Cardiac fibroblast (primary cell): Measurements from ENCODE around the gene OSGIN1.
A peak's percentile ranks its signal among the peaks of the same experiment; 100 is the strongest.
"Not testable (repeated sequence)": the region's sequence is repeated elsewhere in the genome, so short reads cannot be mapped to it uniquely, and the experiment has no call there.

Experiments used
- DNase-seq, 2 donors: peaks; one replicate each; pipeline versions ENCODE4 v3.0.0 to v3.0.0-alpha.2; 2010; ENCODE audit warnings: low read depth in 2 of 2
- H3K4me3 ChIP-seq, 2 donors: replicated peaks in 1 of 2; 1 replicate in 1 of 2; 2 replicates in 1 of 2; pipeline ENCODE4 v1.5.1; 2011; ENCODE audit warnings: low read depth in 2 of 2, low read length in 2 of 2, mild to moderate bottlenecking in 2 of 2, moderate library complexity in 1 of 2
- TF ChIP-seq, protein P1 (sequence below): IDR thresholded peaks from one replicate; pipeline ENCODE4 v1.5.1; 2011; ENCODE audit warnings: low read depth, mild to moderate bottlenecking, low read length, inconsistent platforms

The OSGIN1 gene

DNA sequence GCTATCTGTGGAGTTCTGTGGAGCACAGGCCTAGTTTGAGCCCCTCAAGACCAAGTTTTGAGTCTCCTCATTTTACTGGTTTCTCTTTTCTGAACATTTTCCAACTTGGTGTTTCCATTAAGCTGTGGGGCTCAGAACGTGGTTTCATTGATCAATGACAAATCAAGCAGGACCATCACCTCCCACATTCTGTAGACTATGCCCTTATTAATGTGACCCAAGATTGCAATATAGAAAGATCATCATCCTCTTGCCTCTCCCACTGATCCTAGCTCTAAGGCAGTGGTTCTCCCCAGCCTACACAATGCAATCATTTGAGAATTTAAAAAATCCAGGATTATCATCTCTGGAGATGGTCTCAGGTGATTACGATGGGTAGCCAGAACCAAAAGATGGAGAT is 15.8 kb upstream of the OSGIN1 start:
- TF ChIP-seq, protein P1, sequence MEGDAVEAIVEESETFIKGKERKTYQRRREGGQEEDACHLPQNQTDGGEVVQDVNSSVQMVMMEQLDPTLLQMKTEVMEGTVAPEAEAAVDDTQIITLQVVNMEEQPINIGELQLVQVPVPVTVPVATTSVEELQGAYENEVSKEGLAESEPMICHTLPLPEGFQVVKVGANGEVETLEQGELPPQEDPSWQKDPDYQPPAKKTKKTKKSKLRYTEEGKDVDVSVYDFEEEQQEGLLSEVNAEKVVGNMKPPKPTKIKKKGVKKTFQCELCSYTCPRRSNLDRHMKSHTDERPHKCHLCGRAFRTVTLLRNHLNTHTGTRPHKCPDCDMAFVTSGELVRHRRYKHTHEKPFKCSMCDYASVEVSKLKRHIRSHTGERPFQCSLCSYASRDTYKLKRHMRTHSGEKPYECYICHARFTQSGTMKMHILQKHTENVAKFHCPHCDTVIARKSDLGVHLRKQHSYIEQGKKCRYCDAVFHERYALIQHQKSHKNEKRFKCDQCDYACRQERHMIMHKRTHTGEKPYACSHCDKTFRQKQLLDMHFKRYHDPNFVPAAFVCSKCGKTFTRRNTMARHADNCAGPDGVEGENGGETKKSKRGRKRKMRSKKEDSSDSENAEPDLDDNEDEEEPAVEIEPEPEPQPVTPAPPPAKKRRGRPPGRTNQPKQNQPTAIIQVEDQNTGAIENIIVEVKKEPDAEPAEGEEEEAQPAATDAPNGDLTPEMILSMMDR: no peak
- DNase-seq: no peak

DNA sequence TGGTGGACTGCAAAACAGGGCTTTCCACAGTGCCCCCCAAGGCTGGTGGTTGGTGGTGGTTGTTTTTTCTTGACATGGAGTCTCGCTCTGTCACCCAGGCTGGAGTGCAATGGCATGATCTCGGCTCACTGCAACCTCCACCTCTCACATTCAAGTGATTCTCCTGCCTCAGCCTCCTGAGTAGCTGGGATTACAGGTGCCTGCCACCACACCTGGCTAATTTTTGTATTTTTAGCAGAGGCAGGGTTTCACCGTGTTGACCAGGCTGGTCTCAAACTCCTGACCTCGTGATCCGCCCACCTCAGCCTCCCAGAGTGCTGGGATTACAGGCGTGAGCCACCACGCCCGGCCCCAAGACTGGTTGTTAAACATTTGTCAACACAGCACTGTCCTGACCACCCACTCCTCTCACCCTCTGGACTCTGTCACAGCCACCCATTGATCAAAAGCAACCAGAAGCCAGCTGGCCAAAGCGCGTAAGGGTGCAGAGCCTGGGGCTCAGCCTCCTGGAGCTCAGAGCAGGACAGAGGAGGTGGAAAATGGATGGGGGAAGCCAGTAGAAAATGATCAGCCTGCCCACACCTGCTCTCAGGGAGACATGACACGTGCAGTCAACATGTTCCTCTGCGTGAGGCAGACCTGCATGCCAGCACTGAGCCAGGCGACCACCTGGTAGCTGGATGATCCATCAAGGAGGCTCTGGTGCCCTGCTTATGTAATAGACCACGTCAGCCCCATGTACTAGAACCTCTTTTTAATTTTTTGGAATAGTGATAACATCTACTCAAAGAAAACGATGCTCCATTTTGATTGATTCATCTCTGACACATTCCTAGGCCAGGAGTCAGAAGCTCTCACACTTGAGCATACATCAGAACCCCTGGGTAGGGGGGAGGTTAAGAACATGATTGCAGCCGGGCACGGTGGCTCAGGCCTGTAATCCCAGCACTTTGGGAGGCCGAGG is 14.8 kb upstream of the OSGIN1 start:
- H3K4me3 ChIP-seq: no peak overlapping the region
- DNase-seq: no peak
- TF ChIP-seq, protein P1: no peak

More for the DNA sequence above, 15.8 kb upstream of the OSGIN1 start:
- no peak overlapping the region for H3K4me3 ChIP-seq

DNA sequence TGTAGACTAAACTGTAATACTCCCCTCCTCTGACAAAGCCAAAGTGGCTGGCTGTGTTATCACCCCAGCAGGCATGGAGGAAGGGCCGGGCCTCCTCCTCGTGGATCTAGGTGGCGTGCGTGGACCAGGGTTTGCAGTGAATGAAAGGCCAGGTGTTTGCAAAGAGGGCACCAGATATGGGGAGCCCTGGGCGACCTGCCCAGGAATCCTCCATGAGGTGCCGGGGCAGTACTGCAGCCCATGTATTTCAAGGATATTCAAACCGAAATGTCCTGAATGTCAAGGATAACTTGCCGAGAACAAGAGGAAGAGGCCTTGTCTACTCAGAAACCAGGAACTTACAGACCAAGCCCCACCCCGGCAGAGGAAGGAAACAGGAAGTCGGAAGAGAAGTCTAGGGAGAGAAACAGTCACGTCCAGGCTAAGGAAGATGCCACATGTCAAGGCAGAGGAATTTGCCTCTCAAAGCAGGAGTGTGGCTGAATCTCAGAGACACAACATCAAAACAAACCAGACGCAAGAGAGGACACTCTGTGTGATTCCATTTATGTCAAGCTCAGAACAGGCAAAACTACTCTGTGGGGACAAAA is 13.7 kb upstream of the OSGIN1 start:
- DNase-seq: no peak
- TF ChIP-seq, protein P1: no peak
- H3K4me3 ChIP-seq: no peak overlapping the region

DNA sequence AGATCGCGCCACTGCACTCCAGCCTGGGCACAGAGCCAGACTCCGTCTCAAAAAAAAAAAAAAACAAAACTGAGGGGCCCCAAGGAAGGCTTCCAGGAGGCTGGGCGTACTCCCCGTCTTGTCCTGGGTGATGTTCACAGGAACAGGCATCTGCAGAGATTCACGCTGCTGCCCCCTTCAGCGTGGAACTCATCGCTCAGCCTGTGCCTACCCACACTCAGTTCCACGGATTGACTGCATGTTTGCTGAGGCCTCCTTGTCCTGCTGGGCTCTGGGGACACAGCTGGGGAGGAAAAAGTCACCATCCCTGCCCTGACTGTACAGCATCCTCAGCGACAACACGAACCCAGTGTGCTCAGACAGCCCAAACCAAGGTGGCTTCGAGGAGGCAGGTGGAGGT is 12.9 kb upstream of the OSGIN1 start:
- TF ChIP-seq, protein P1: no peak
- no peak overlapping the region for H3K4me3 ChIP-seq
- peak in 1 of 2 donors; percentile 16 for DNase-seq

DNA sequence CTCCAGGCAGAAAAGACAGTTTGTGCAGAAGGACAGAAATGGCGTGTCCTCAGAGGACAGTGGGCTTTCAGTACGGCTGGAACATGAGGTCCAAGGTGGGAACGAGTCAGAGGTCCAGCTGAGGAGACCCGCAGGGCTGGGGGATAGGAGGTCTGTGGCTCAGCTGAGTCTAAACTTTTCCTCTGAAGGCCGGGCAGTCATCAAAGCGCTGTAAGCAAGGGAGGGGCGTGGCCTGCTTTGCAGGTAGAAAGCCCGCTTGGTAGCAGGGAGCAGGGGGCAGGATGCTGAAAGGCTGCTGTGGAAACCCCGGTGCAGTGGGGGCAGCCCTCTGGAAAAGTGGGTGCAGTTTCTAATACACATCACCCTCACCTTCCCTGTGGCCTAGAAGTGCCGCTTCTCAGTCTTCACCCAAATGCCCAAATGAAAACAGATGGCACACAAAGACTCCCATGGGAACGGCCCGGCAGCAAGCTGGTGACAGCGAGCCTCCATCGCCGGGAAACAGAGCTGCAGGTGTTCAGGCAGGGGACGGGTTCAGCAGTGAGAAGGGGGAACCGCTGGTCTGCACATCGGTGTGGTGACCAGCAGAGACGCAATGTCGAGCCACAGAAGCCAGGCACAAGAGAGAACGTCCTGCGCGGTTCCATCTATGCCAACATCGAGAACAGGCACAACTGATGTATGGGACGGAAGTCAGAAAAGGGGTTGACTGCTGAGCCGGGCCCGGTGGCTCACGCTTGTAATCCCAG is 12.2 kb upstream of the OSGIN1 start:
- TF ChIP-seq, protein P1: no peak
- no peak for DNase-seq
- no peak overlapping the region for H3K4me3 ChIP-seq

DNA sequence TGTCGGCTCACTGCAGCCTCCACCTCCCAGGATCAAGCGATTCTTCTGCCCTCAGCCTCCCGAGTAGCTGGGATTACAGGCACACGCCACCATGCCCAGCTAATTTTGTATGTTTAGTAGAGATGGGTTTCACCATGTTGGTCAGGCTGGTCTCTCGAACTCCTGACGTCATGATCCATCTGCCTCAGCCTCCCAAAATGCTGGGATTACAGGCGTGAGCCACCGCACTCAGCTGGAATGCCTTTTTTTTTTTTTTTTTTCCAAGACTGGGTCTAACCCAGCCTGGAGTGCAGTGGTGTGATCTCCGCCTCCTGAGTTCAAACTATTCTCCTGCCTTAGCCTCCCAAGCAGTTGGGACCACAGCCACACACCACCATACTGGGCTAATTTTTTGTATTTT is 11.5 kb upstream of the OSGIN1 start:
- DNase-seq, H3K4me3 ChIP-seq: not testable (repeated sequence)

DNA sequence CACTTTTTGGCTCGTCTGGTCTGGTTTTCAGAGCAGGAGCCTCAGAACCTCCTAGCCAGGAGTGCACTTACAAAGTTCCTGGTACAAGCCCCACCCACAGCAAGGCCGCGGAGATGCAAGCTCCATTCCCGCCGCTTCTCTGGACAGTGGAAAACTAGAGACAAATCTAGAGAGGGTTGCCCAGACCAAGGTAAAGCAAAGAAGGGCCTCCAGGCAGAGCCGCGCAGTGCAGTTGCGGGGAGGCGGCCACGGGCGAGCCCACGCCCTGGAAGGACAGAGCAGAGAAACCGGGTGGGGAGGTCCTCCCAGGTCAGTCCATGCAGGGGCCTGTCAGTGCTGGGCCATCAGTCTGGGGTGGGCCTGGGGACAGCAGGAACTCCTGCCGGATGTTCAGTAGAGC is 11.0 kb upstream of the OSGIN1 start:
- TF ChIP-seq, protein P1: no peak
- DNase-seq: no peak
- H3K4me3 ChIP-seq: no peak overlapping the region
